GM04503 (cell line): ENCODE measurements around the gene ZNF771.

Experiments
- DNase-seq: peaks from one replicate; pipeline ENCODE4 v3.0.0-alpha.2; 2012; ENCODE audit warnings: low read depth

Gene ZNF771

DNA sequence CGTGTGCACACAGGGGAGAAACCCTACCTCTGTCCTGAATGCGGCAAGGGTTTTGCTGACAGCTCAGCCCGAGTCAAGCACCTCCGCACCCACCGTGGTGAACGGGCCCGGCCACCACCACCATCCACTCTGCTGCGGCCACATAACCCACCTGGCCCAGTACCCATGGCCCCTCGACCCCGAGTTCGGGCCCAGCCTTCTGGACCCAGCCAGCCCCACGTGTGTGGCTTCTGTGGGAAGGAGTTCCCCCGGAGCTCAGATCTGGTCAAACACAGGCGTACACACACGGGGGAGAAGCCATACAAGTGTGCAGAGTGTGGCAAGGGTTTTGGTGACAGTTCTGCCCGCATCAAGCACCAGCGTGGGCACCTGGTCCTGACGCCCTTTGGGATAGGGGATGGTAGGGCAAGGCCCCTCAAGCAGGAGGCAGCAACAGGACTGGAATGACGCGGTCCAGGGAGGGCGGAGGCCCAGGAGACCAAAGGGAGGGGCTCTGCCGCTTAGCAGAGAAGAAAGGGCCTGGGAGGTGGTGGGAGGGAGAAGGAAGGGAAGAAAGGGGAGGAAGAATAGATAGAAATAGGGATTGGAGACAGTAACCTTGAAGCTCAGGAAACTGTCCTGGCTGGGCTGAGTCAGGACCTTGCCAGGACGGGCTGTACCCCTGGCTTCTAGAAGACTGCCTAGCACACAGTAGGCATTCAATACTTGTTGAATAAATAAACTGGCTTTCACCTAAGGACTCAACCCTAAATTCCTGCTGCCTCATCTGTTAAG is 8.6 kb upstream of the ZNF771 start:
- no peak for DNase-seq

DNA sequence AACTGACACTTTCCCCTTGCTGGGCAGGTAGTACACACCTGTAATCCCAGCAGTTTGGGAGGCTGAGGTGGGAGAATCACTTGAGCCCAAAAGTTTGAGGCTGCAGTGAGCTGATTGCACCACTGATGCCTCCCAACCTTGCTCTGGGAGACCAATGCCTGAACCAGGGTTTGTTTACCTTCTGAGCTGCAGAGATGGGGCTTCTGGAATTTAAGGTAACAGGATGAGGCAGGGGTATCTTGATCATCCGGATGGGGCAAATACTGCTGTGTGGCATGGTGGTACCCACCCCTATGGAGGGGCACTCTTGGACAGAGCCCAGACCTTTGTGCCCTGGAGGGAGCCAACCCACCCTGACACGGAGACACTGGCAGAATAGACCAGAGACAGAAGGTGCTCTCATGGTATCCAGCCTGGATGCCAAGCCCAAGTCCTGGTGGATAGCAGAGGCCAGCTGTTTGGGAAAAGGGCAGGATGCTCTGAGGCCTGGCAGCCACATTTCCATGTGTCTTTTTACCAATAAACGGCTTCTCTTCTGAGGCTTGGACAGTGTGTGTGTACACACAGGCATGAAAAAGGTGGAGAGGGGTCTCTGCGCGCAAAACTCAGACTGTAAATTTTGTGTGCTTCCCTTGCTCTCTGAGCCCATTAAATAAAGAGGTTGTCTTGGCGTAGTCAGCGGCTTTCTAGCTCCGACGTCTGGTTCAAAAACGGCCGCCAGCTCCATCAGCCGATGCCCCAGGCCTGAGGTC is 7.8 kb upstream of the ZNF771 start:
- no peak for DNase-seq

DNA sequence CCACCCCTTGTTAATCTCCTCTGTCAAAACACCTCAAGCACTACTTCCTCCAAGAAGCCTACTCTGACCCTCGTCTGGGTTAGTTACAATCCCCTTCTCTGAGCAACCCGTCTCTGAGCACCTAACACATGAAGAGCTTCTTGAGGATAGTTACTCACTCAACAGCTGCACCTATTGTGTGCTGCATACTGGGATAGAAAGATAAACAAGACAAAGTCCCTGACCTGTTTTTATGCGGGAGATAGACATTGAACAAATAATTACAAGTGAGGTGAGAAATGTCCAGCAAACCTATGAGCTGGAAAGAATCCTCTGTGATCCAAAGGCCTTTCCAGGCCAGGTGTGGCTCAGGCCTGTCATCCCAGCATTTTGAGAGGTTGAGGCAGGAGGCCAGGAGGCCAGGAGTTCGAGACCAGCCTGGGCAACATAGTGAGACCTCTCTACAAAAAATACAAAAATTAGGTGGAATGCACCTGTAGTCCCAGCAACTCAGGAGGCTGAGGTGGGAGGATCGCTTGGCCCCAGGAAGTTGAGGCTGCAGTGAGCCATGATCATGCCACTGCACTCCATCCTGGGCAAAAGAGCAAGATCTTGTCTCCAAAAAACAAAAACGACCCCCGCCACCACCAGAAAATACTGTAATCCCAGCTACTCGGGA is 5.5 kb upstream of the ZNF771 start:
- no peak for DNase-seq

GRCh38 chr16:30406795-30407101 is 658 bp upstream of the ZNF771 start:
- DNase-seq, result no peak

DNA sequence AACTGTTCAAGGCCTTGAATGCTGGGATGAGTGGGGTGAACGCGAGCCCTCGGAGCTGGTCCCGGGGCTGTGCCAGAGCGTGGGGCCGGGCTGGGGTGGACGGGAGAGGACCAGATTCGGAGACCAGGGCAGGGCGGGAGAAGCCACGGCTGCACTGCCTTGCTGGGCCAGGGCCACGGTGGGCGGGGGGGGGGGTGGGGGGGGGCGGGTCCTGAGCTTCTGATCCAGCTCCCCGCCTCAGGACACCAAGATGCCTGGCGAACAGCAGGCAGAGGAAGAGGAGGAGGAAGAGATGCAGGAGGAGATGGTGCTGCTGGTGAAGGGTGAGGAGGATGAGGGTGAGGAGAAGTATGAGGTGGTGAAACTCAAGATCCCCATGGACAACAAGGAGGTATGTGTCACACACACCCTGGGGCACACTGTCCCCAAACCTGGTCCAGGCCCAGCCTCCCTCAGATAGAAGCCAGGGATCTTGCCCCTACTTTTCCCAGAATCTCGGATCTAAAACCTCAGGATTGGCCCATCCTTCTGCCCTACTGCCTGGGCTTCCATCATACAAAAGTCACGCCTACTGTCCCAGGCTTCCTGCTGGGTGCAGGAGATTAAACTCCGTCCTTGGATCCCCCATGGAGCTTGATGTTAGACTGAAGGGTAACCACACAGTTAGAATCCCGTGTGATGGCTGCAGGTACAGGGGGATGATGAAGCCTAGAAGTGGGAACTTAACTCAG is 563 bp downstream of the ZNF771 start:
- no peak for DNase-seq

GRCh38 chr16:30409125-30410060 is 2.0 kb downstream of the ZNF771 start:
- no peak for DNase-seq

- no peak for DNase-seq
Measured at GRCh38 chr16:30413112-30413806, 5.9 kb downstream of the ZNF771 start.

GRCh38 chr16:30414159-30414558 is 6.8 kb downstream of the ZNF771 start:
- no peak for DNase-seq

DNA sequence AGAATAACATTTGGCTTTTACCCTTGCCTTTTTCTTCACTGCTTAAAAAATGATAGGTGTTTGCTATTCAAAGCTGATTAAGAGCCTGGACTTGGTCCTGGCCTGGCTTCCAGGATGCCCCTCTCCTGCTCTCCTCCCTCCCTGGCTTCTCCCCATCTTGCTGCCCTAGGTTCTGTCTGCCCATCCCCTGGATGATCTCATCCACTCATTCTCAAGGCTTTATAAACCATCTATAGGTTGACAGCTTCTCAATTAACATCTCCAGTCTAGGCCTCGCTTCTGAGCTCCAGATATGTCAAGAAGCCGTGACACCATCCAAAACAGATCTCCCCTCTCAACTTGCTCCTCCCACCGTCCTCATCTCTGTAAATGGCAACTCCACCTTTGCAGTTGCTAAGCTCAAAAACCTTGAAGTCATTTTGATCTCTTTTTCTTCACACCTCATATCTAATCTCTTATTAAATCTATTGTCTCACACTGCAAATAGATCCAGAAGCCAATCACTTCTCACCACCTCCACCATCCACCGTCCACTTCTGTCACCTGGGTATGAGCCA is 8.7 kb downstream of the ZNF771 start:
- no peak for DNase-seq

- DNase-seq, result no peak
Measured at GRCh38 chr16:30416624-30417528, 9.5 kb downstream of the ZNF771 start.

DNA sequence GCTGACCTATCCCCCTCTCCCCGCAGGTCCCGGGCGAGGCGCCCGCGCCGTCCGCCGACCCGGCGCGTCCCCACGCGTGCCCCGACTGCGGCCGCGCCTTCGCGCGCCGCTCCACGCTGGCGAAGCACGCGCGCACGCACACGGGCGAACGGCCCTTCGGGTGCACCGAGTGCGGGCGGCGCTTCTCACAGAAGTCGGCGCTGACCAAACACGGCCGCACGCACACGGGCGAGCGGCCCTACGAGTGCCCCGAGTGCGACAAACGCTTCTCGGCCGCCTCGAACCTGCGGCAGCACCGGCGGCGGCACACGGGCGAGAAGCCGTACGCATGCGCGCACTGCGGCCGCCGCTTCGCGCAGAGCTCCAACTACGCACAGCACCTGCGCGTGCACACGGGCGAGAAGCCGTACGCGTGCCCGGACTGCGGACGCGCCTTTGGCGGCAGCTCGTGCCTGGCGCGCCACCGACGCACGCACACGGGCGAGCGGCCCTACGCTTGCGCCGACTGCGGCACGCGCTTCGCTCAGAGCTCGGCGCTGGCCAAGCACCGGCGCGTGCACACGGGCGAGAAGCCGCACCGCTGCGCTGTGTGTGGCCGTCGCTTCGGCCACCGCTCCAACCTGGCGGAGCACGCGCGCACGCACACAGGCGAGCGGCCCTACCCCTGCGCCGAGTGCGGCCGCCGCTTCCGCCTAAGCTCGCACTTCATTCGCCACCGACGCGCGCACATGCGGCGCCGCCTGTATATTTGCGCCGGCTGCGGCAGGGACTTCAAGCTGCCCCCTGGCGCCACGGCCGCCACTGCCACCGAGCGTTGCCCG is 10.3 kb downstream of the ZNF771 start:
- peak; percentile 42 for DNase-seq

- no peak for DNase-seq
Measured at GRCh38 chr16:30418350-30419181, 11.2 kb downstream of the ZNF771 start.

GRCh38 chr16:30421010-30421409 is 13.6 kb downstream of the ZNF771 start:
- no peak for DNase-seq

DNA sequence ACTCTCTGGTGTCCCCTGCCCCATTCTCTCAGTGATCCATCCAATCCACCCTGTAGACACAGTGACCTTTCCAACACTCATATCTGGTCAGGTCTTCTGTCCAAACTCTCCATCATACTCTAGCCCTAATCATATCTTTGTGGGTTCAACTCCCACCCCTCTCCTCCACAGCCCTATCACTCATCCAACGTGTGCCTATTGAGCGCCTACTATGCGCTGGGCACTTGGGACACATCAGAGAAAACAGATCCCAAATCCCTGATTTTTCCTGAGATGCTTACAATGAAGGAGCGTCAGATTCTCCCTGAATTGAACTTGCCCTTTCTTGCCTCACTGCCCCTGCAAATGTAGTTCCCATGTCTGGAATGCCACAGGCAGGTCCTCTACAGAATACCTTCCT is 20.6 kb downstream of the ZNF771 start:
- no peak for DNase-seq

DNA sequence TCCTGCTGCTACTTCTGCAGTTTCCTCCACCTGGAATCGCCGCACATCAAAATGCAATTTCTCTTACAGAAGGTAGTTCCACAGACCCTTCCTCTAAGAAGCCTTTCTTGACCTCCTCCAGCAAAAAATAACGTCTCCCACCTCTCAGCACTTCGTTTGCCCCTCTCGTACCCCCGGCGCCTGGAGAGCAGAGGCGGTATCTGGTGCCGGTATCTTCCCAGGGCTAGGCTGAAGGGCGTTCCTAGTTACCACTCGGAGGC is 21.9 kb downstream of the ZNF771 start:
- no peak for DNase-seq

DNA sequence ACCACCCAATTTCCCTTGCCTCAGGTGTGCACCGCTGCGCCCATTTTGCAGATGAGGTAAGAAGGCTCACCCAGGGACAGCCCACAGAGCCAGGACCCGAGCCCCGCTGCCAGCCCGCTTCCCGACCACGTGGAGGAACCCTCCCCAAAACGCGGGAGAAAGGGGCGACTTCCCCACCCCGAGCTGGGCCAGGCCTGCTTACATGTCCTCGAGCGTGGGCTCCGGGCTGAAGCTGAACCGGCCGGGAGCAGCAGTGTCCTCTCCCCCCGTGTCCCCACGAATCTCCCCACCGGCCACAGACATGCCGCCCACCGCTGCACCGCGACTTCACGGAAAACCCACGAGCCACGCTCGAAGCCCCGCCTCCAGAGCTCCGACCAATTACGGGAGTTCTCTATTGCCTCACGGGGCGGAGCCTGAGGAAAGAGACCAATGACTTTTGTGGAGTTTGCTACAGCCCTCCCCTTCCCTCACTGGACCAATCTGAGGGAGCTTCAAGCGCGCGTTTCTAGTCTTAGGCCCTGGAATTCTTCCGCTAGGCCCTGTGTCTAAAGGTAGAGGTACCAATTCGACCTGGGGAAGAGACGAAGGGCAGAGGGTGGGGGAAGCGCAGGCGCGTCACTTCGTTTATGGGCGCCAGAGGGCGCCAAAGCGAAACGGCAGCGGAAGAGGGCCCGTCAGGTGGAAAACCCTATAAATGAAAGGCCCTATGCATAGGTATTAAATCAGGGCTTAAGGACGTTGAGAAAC is 22.4 kb downstream of the ZNF771 start, which contains the start of gene DCTPP1:
TSS of gene DCTPP1 (minus strand) at position 353 of the 750 bp plus-strand sequence. CDS start at position 303, 50 bp downstream.
- peak; percentile 93 for DNase-seq

DNA sequence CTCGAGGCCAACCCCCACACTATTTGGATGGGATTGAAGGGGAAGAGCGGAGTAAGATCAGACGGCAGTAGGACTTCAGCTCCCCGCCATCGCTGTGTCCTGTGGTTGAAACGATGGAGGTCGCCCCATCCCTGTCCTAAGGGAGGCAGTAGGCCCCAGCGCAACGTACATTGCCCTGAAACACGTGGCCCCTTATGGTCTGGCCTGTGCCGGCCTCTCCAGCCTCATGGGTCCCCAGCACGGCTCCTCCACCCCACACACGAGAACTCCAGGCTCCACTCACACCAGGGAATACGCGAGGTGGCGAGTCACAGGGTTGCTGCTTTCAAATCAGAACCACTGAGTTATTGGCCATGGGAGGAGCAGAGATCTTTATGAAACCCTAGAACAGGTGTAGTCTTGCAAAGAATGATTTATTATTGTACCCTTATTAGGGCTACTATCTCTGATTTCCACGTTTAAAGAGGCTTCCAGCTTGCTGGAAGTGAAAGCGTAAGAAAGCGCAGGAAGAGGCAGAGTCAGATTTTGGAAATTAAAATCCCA is 23.1 kb downstream of the ZNF771 start:
- no peak for DNase-seq
